COLO829 (cell line): Measurements from ENCODE around the gene KCNMA1.
"Not testable (repeated sequence)": the region's sequence is repeated elsewhere in the genome, so short reads cannot be mapped to it uniquely, and the experiment has no call there.

Experiments
- DNase-seq: peaks from one replicate; pipeline ENCODE4 v3.0.0; 2012; ENCODE audit warnings: low spot score

KCNMA1 gene

DNA sequence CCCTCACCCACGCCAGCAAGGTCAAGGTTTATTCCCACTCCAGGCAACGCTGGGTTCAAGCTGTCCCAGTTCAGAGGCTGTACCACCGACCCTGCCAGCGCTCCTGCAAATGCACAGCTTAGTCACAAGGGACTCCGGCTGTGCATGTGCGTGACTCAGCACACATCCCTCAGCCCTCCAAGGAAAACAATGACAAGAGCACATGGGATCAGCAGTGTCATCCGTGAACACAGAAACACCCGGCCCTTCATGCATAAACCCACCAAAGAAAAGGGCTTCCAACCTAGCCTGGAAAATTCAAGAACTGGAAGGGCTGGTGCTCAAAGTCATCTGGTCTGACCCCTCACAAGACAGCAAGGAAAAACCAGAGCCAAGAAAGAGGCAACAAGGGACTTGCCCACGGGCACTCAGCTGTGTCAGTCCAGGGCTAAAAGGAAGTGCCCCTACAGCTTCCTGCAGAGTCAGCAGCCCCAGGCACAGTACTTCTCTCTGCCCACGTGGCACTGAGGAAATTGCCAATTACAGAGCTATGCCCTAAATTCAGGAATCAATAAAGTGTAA lies 106.1 kb downstream of the KCNMA1 start:
- DNase-seq = peak; percentile 32

DNA sequence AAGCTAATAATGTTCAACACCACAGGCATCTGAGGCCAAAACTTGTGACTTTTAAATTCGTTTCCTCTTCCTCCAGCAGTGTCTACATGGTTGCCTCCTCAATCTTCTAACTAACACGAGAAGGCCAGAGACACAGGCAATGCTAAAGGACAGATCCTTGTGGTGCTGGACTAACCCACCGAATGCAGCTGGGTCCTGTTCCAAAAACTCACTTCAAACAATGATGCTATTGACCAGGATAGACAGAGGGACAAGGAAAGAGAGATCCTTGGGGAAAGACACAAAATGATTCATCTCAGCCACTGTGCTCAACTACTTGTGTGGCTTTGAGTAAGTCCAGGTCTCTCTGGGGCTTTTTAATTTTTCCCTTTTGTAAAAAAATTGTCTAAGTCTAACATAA lies 107.6 kb downstream of the KCNMA1 start:
- peak; percentile 40 for DNase-seq

DNA sequence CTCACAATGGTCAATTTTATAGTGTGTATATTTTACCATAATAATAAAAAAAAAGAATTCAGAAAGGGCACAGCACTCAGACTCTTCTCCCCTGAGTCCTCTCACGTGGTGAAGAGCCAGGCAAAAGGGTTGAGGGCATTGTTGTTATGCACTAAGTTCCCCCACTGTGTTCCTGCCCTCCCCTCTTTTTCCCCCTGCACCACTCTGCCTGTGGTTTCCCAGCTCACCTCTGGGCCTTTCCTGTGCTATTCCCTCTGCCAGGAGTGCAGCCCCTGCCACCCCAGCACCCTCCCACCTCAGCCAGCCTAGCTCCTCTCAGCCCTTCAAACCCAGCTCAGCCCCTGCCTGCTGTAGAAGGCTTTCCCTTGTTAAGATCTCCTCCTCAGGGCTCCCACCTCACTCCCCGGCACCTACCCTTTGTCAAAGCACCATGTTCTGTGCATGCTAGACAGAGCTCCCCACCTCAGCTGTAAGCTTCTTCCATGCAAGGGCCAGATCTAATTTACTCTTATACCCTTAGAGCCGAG lies 108.5 kb downstream of the KCNMA1 start:
- no peak for DNase-seq

DNA sequence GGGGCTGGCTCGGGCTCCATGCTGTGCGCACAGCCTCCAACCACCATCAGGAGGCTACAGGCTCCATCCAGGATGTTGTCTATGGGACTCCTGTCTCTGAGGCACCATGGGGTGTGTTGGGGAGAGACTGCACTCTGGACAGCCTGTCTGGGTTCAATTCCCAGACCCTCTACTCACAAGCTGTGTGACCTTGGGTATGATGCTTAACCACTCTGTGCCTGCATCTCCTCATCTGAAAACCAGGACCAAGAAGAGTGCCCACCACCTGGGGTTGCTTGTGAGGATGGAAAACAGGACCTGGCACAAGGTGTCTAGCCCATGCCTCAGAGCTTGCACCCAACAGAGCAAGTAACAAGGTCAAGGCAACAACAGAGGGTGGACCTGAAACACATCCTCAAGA lies 109.8 kb downstream of the KCNMA1 start:
- no peak for DNase-seq

DNA sequence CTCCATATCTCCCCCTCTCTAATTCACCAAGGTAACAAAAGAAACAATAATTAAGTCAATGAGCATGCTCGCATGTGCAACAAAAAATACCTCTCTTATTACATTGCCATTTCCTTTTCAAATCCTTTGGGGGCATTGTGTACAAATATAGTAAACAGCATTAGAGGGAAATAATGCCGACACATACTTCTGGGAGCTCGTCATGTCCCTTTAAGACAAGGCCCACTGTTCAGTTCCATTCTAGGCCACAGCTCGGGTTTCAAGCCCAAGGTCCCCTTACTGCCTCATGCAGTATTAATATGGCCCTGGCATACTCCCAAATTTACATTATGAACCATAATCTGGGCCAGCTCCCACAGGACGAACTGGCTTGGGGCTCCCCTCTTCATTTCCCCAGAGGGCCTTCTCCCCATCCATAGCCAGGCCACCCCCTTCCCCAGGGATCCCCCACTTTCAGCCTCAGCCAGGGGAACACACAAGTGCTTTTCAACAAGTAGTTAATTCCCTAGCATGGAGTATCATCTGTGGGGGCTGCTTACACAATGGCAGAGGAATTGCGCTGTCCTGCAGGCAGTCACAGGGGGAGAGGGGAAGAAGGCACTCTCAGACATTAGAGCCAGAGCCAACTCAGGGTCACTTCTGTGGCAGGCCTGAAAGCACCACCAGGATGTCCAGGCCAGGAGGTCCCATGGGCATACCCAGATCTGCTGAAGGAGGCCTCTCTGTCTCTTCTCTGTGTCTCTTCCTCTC lies 110.6 kb downstream of the KCNMA1 start:
- no peak for DNase-seq

DNA sequence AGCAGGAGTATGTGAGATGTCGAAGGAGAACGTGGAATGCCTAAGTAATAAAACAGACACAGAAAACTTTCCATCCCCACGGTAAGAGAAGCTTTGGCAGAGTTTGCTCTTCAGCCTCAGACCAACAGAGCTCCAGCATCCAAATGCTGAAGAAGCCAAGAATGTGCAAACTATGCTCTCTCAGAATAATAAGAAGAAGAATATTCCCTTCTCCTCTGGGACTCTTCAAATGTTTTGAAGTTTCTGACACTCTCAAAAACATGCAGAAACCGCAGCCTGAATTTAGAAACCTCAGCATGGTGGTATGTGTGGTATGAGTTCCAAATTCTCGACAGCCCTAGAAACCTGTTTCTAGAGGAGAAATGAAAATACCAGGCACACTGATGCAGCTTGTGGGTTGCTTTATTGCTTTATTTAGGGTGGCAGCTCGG lies 113.3 kb downstream of the KCNMA1 start:
- DNase-seq = no peak

DNA sequence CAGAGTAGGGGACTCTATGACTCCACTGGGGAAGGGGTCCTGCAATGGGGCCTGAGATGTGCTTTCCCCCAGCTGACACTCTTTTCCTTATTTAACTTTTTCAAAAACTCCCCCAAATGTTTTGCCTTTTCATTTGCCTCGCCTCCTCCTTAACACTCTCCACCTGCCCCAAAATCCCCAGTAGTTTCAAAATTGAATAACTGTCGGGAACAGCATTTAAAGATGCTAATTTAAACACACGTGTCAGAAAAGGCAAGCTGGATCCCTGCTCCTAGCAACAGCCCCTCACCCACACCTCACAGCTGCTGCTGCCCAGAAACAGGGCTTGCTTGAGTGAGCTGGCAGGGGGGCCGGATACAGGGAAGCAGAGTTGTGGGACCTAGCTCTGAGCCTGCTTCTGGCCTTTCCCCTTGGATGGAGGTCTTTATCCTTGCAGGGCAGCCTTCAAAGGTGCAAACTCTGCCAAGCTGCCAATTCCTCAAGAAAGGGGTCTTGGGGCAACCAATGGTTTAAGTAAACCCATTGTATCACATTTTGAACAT lies 115.3 kb downstream of the KCNMA1 start:
- no peak for DNase-seq

DNA sequence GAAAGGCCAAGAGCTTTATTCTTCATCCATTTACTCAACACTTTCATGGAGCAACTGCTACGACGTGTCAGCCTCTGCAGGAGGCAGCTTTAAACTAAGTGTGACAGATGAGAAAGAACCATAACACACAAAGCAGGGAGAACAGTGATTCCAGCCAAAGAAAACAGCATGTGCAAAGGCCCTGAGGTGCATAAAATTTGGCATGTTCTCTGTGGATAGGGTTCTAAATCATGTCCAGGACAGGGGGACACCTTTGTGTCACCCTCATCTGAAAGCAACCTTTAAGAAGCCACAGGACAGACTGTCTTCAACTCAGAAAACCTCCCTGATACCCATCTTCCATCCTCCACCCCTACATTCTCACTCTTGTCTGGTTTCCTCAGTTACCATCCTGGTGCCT lies 116.6 kb downstream of the KCNMA1 start:
- DNase-seq = no peak

DNA sequence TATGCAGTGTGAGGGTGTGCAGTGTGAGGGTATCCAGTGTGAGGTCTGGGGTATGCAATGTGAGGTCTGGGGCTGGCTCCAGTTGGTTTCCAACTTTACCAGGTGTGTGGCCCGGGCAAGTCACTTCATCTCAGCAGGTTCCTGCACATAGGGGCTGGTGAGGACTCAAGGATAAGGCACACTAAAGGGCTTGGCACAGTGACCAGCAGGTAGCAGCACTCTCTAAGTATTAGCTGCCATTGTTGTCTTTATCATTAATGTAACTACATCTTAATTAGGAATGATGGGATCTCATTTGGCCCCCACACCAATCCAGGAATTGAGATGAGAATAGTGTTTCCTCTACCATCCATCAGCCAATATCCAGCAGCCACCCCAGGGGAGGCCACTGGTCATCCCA lies 117.3 kb downstream of the KCNMA1 start:
- no peak for DNase-seq

DNA sequence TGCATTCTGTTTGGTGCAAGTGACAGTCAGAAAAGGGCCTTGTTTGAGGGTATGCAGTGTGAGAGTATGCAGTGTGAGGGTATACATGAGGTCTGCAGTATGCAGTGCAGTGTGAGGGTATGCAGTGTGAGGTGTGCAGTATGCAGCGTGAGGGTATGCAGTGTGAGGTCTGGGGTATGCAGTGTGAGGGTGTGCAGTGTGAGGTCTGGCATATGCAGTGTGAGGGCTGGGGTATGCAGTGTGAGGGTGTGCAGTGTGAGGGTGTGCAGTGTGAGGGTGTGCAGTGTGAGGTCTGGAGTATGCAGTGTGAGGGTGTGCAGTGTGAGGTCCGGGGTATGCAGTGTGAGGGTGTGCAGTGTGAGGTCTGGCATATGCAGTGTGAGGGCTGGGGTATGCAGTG lies 117.8 kb downstream of the KCNMA1 start:
- DNase-seq = not testable (repeated sequence)

DNA sequence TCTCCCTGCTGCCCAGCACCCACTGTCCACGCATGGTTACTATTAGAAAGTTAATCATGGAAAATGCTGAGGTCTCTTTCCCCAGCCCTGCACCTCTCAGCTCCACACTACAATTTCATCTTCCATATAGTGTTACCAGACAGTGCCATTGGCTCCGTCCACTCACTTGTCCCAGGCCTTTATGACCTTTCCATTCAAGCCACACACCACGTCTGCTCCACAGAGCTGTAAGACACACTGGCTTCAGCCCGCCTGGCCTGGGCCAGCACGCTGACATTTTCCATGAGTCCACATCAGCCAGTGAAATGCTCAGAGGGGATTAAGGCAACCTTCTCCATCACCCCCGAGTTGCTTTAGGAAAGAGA lies 118.7 kb downstream of the KCNMA1 start:
- no peak for DNase-seq

DNA sequence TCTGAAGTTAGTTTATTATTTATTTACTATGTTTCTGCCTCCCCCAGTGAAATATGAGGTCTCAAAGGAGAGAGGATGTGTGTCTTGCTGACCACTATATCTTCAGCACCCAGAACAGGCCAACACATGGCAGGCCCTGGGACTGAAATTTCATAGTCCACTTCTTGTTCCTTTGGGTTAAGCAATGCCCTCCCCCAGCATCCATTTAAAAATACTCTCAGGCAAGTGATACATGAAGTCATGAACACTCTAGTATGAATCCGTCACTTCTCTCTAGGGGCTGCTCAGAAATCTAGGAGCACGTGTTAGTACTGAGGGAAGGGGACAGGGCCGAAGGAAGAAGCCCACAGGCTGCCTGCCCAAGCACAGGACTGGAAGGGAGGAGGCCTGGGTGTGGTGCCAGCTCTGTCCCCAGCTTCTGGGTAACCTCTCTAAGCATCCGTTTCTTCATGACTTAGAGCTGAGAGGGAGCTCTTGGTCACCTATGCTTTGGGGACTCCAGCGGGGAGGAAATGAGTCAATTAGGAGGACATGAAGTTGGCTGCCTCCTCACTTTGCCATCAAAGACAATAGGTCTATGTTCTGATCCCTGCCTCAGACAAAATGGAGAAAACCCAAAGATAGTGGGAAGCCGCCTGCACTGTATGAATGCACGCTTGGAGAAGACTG lies 119.2 kb downstream of the KCNMA1 start:
- no peak for DNase-seq

DNA sequence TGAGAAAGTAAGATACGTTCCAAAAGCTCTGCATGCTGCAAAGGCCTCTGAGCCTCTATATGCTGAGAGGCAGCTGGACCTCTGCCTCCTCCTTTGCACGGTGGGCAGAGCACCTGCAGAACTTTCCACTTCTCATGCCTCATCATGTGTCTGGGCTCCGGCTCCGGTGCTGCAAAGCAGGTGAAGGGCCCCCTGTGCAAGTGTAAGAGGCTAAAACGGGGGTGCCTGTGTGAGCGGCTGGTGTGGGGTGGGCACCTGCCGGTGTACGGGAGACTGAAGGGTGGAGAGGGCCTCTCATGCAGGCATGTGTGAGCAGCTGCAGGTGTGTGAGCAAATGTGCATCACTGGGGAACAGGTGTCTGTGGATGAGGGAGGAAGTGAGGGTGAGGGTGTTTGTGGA lies 121.0 kb downstream of the KCNMA1 start:
- DNase-seq = no peak

DNA sequence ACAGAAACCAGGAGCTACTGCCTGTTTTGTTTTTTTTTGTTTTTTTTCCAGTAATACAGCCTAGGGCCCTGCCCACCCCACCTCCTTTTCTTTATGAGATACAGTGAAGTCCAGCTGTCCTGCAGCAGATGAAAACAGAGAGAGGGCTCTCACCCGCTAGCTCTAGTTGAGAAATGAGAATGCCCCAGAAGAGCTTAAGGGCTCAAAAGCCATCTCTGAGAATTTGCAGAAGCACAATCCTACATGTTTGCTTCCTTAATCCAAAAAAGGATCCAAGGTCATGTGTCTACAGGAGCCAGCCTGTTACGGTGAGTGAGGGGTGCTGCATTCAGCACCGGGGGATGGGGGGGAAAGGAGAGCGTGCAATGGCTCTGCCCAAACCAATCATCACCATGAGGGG lies 122.7 kb downstream of the KCNMA1 start:
- DNase-seq = no peak

DNA sequence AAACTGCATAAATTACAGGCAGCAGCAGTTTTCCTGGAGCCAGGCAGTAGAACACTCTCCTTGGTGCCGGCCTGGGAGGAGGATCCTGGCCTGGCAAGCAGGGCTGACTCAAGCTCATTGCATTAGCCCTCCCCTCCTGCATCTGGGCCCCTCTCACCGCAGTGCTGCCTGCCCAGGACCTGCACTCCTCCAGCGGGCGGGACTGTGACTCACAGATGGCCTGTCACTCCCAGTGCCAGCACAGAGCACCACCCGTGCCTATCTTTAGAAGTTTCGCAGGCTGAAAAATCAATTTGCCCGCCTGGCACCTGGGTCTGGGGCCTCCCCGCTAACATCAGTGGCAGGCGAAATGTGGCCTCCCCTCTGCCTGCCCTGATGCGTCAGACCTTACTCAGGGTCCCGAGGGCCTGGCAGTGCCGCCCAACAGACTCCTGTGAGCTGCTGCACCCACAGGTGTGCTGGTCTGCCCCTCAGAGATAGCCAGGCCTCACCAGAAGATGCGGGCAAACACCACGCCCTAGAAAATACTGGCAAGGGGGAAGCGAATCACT lies 123.8 kb downstream of the KCNMA1 start:
- DNase-seq = no peak

DNA sequence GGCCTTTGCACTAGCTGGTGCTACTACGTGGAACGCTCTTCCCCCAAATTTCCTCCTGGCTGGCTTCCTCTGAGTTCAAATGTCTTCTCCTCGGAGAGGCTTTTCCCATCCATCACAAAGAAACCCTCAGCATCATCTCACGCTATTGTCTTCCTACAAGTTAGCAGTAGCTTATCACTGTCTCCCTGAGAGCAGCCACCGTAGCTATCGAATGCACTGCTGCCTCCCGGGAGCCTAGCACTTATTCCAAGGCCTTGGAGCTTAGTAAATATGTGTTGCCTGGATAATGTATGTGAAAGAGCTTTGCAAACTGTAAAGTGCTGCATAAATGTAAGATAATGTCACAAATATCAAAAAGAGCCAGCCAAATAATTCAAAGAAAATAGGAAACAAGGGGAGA lies 124.4 kb downstream of the KCNMA1 start:
- DNase-seq = no peak

DNA sequence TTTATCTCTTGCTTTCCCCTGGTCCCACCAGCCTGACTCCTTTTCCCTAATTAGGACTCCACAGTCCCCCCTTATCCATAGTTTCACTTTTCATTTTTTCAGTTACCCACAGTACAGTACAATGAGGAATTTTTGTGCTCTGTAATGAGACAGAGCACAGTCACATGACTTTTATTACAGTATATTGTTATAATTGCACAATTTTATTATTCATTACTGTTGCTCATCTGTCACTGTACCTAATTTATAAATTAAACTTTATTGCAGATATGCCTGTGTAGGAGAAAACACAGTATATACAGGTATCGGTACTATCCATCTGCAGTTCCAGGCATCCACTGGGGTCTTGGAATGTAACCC lies 125.4 kb downstream of the KCNMA1 start:
- no peak for DNase-seq

DNA sequence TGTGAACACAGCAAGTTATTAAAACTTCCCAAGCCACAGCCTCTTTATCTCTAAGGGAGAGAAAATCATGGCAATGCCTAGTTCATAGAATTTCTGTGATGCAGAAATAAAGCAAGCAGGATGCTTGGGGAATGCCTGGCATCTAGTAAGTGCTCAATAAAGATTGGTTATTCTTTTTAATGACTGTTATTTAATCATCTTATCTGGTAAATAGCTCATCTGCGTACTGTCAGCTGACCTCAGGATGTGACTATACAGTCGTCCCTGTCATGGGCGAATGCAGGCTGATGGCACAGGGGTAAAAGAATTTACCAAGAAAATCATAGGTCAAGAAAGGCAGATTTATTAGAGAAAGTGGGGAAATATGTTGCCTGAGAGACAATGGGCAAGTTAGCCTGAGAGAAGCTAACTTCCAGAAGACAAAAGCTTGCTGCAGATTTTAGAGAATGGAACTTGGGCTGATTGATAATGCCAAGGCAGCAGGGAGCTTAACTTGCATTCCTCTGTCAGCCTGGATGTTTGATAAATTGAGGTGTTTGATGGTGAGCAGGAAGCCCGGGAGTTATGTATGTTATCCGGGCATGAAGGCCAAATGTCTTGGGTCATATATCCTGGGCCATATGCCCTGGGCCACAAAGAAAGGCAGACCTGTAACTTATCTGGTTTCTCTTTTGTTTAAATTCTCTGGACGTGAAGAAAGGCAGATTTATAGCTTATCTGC lies 126.0 kb downstream of the KCNMA1 start:
- DNase-seq = no peak

DNA sequence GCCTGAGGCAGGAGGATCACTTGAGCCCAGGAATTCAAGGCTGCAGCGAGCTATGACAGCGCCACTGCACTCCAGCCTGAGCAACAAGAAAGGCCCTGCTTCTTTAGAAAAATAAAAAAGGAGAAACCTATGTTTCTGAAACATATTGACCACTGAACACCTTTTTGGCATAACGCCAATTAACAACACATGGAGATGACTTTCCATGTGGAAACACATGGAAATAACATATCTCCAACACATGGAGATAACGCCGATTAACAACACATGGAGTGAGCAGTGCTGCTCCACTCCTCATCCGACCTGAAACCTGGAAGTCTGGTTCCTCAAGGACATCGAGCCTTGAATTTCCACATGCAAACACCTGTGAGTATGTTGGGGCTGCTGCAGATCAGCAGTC lies 126.9 kb downstream of the KCNMA1 start:
- no peak for DNase-seq

DNA sequence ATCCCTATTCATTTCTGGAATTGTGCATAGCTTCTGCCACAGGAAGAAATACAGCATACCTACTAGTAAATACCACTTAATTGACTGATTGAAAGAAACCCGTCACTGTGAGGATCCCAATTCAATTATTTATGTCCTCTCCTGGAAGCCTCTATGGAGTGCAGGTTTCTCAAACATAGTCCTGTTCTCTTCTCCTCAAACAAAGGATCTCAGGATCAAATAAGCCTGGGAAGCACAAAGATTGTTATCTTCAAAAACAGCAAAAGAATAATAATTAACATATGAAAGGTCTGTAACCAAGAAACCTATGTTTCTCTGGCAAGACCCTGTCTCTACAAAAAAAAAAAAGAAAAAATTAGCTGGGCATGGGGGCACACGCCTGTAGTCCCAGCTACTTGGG lies 127.3 kb downstream of the KCNMA1 start:
- DNase-seq = no peak

DNA sequence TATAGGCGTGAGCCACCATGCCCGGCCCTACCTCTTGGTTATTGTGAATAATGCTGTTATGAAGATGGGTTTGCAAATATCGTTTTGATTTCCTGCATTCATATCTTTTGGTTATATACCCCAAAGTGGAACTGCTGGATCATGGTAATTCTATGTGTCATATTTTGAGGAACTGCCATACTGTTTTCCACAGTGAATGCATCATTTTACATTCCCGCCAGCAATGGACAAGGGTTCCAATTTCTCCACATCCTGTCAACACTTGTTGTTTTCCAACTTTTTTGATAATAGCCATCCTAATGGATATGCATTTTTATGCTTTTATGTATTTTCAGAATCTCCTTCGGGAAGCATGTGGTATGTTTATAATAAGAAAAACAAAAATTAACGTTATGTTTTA lies 128.2 kb downstream of the KCNMA1 start:
- DNase-seq = no peak

DNA sequence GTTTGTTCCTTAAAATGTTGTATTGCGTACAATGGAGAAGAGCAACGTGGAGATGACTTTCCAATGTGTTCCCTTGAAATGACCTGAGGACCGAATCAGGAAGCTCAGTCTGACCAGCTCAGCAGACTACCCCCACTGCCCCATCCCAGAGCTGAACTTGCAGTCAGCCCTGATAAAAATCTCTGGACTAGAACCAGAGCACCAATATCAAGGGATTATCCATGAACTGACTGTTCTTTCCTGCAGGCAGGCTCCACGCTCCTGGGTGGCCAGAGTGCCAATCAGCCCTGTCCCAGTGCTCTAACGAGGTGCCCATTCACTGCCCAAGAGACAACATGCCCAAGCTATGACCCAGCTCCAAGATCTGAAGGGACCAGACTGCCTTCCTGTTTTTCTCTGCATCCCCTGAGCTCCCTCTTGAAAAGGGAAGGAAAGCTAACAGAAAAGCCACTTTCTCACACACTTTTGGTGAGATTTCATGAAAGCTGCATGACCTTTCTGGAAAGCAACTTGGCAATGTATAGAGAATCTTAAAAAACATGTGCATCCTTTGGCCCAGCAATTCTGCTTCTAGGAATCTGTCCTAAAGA lies 130.2 kb downstream of the KCNMA1 start:
- DNase-seq = no peak
